LNCAP (cell line): ENCODE results near the gene PCMTD2.

Experiments used
- CTCF ChIP-seq: fragments of 450-650 bp; IDR thresholded peaks from 2 replicates; pipeline ENCODE4 v1.5.1; 2017; ENCODE audit warnings: mild to moderate bottlenecking

PCMTD2 gene

GRCh38 chr20:64212755-64213154 is 42.8 kb upstream of the PCMTD2 start:
- TF ChIP-seq CTCF = no peak

DNA sequence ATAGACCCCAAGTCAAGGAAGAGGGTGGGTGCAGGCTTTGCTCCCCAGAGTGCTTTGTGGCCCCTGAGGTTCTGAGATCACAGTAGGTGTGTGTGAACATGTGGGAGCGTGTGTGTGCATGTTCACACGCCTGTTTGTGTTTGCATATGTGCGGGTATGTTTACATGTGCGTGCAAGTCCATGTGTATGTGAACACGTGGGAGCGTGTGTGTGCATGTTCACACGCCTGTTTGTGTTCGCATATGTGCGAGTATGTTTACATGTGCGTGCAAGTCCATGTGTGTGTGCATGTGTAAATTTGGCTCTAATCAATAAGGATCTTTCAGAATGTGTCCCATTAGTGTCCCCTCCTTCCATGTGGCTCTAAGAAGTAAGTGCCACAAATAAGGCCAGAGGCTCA is 41.4 kb upstream of the PCMTD2 start:
- TF ChIP-seq CTCF = no peak

DNA sequence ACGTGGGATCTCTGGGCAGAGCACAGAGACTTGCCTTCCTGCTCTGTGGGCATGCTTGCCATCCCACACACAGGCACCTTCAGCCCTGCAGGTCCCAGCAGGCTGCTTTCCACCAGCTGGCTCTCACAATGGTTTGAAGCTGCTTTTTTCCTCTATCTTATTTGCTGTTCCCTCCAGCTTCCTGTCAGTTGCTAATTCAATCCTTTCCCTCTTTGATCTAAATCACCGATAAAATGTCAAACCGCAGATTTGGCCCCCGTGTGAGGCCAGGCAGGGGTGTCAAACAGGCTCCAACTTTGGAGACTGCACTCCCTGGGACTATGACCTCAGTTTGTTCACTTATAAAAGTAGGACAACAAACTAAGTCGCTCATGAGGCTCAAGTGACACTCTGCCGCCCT is 40.6 kb upstream of the PCMTD2 start:
- no peak for TF ChIP-seq CTCF

- TF ChIP-seq CTCF = no peak
Observed at GRCh38 chr20:64216036-64216435, 39.5 kb upstream of the PCMTD2 start.

GRCh38 chr20:64216910-64217309 is 38.6 kb upstream of the PCMTD2 start:
- no peak for TF ChIP-seq CTCF

DNA sequence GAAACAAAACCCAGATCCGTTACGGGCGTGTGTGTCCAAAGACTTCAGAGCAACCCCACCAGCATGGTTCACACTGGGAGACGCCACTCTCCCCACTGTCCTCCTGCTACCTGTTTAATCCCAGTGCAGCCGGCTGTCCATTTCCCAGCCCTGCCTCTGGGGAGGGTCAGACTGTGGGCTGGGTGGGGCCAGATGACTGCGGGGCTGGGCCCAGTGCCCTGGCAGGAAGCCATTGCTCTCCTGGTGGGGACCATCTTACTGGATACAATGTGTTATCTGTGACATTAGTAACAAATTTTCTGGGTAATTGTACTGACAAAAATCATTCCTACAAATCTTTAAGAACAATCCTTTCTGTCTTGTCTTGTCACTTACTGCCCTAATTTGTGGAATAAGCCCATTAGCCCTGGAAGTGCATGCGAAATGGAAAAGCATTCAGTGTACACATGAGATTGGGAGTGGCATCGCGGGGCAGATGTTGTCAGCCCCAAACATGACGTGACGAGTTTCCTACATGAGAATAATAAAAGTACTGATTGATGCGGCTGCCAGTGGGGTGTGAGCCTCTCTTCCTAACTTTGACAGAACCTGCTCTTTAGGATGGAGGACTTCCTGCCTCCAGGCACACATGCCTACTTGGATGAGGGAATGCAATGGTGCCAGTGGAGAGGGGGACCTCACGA is 37.9 kb upstream of the PCMTD2 start:
- TF ChIP-seq CTCF = no peak

DNA sequence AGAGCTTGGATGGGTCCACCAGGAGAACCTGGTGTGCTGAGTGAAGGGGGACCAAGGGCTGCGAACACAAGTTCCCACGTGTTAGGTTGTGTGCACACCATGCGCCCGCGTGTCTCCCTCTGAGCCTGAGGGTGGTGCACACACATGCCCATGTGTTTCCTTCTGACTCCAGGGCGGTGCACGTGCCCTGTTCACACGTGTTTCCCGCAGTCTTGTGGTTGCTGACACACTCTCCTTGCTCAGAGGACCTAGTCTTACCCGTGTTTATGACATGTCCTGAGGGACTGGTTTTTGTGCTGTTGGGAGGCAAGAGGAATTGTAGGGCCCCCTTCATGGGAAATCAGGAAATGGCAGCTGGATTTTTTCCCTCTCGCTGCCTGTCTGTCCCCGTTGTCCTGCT is 36.3 kb upstream of the PCMTD2 start:
- TF ChIP-seq CTCF = no peak

DNA sequence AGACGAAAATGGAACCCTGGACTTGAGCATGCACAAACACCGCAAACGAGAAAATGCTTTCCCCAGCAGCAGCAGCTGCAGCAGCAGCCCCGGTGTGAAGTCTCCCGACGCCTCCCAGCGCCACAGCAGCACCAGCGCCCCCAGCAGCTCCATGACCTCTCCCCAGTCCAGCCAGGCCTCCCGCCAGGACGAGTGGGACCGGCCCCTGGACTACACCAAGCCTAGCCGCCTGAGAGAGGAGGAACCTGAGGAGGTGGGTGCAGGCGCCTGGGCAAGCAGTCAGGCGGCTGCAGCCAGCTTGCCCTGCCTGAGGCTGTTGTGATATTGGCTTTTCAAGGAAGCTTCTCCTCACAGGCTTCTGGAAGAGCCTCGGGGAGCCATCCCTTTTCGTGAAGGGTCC is 35.8 kb upstream of the PCMTD2 start:
- TF ChIP-seq CTCF = no peak
